ENCODE results near the gene TRMT2B.
A peak's percentile ranks its signal among the peaks of the same experiment; 100 is the strongest.
"Not testable (repeated sequence)": the region's sequence is repeated elsewhere in the genome, so short reads cannot be mapped to it uniquely, and the experiment has no call there.

The TRMT2B gene

DNA sequence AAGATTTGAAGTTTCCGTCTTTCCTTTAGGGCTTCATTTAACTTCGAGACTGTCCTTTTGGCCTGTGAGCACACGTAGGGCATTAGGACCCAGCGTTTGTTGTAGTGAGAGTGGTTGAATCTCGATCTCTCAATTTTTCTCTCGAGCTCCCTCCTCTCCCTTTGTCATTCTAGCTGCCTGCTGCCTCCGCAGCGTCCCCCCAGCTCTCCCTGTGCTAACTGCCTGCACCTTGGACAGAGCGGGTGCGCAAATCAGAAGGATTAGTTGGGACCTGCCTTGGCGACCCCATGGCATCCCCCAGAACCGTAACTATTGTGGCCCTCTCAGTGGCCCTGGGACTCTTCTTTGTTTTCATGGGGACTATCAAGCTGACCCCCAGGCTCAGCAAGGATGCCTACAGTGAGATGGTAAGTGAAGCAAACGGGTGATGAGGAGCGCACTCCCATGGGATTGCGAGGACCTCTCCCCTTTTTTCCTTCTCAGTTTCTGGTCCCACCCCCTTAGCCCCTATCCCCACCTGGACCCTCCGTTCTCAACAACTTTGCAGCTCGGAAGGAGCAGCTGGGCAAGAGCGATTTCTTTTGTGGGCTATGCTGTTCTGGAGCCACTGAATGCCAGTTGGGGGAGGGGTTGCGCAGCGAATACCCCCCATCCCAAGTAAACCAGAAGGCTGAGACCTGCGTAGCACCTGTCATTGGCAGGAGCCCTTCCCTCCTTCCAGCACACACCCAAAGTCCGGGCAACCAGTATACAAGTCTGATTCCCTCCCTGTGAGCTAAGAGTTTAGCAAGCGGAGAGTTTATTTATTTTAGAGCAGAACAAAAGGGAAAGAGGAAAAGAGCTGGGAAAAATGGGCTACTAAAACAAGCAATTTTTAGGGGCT, 27.0 kb upstream of the TRMT2B start, which contains the start of gene TMEM35A:
Gene TMEM35A, plus strand, starts transcription at position 164 of the 883 bp plus-strand sequence. Its CDS starts 124 bp downstream, at position 288.
- no peak for TF ChIP-seq ZFX (IDR thresholded peaks at IDR 0.05)
- TF ChIP-seq, protein P1, sequence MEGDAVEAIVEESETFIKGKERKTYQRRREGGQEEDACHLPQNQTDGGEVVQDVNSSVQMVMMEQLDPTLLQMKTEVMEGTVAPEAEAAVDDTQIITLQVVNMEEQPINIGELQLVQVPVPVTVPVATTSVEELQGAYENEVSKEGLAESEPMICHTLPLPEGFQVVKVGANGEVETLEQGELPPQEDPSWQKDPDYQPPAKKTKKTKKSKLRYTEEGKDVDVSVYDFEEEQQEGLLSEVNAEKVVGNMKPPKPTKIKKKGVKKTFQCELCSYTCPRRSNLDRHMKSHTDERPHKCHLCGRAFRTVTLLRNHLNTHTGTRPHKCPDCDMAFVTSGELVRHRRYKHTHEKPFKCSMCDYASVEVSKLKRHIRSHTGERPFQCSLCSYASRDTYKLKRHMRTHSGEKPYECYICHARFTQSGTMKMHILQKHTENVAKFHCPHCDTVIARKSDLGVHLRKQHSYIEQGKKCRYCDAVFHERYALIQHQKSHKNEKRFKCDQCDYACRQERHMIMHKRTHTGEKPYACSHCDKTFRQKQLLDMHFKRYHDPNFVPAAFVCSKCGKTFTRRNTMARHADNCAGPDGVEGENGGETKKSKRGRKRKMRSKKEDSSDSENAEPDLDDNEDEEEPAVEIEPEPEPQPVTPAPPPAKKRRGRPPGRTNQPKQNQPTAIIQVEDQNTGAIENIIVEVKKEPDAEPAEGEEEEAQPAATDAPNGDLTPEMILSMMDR (conservative IDR thresholded peaks at IDR 0.05): no peak
- no peak within 1 kb of the TSS for H3K27ac ChIP-seq

DNA sequence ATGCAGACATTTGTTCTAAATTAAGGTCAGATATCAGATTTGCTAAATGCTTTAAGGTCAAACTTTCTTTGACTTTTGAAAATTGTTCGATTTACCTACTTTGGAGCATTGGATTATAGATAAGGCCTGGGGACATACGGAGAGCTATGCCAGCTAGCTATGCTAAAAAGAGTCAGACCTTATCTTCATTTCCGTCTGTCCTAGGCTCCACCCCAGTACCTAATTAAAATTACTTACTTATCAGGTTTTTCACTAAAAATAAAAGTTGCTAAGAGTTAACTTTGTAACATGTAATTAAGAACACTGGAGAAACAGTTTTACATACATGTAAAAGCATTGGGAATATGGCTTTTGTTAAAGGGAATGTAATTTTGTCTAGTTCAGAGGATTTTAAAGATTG, 19.7 kb upstream of the TRMT2B start:
- no peak for TF ChIP-seq ZFX (IDR thresholded peaks at IDR 0.05)
- TF ChIP-seq, protein P1 (conservative IDR thresholded peaks at IDR 0.05): no peak
- no peak overlapping the region for H3K27ac ChIP-seq

DNA sequence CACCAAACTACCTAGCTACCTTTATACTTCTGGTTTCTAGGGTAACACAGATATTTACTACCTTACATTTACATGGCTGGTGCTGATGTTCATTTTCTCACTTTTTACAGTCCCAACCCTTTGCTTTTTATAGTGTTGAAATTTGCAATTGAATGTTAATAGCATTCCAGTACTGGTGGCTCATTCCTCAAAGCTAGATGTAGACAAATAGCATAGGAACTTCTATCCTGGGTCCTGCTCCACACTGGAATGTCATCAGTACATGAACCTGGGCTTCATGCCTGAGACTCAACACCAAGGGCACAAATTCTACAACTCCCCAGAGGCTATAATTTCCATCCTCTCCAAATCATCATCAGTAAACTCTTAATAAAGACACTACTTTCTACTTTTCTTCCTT, 10.3 kb upstream of the TRMT2B start:
- TF ChIP-seq ZFX (IDR thresholded peaks at IDR 0.05): no peak
- TF ChIP-seq, protein P1 (conservative IDR thresholded peaks at IDR 0.05): no peak
- no peak overlapping the region for H3K27ac ChIP-seq

DNA sequence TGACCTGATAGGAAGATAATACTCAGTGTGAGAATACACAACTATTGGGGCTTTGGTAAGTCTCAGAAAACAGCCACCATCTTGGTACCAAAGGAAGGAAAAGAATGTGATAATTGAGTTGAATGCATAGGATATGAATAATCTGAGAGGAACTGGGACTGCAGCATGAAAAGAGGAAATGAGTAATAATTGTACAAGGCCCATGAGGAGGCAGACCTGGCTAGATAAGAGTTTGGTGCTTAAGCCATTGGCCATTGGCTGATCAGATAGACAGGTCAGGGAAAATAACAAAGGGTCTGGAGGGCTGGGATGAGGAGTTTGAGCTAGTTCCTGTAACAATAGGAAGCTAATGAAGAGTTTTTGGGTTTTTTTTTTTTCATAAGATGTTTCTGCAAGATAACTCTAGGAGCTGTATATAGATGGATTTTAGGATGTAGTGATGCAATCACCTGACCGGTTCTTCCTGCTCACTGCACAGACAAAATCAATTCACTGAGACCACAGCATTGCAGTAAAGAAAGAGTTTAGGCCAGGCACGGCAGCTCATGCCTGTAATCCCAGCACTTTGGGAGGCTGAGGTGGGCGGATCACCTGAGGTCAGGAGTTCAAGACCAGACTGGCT, 5.3 kb upstream of the TRMT2B start:
- H3K27ac ChIP-seq: no peak overlapping the region
- TF ChIP-seq, protein P1 (conservative IDR thresholded peaks at IDR 0.05): no peak
- no peak for TF ChIP-seq ZFX (IDR thresholded peaks at IDR 0.05)

DNA sequence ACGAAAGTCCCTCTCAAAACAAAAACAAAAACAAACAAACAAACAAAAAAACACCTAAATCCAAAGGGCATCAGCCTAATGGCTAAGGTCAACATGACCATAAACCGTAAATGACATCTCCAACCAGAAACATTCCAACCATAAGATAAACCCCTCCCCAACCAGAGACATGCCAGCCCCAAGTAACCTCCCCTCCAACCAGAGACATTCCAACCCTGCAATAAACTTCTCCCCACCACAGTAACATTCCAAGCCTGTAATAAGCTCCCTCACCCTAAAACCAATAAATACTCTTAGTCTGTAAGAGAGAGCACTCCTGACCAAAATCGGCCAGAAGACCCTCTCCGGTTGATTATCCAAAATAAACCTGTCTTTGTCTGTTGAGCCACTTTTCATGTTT, 4.6 kb upstream of the TRMT2B start:
- H3K27ac ChIP-seq: not testable (repeated sequence)

DNA sequence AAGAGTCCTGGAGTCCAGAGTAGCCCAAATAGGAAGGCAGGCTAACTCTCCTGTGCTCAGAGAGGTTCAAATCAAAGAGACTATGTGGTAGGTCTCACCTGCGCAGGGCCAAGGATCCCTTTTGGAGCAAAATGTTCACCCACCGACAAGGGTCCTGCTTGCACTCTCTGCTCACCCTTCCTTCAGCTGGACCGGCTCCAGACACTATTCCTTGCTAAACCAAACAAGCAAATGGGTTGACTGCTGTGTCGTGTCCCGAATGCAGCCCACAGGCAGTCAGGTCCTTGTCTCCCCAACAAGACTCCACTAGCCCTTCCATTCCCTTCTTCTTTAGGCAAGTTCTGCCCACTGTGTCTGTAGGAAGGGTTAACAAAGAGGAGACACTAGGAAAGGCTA, 760 bp downstream of the TRMT2B start:
- peak overlapping the region; percentile 93 for H3K27ac ChIP-seq
- TF ChIP-seq ZFX (IDR thresholded peaks at IDR 0.05): no peak
- TF ChIP-seq, protein P1 (conservative IDR thresholded peaks at IDR 0.05): no peak

DNA sequence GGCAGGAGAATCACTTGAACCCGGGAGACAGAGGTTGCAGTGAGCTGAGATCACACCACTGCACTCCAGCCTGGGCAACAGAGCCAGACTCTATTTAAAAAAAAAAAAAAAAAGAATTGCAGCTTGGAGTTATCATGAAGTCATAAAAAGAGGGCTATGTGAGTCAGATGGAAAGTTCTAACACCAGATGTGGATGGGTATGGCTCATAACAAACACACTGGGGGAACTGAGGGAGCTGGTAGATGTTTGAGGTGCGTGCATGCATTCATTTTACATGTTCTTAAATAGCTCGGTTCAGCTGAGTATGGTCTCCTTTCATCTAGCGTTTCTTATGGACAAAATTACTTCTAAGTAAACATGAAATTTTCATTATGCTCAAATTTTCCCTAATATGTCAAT, 11.7 kb downstream of the TRMT2B start:
- no peak overlapping the region for H3K27ac ChIP-seq
- TF ChIP-seq, protein P1 (conservative IDR thresholded peaks at IDR 0.05): no peak
- TF ChIP-seq ZFX (IDR thresholded peaks at IDR 0.05): no peak

All from C4-2B (cell line).